ENCODE results near the gene SH3BP4. TPM values are rescaled to one million over a fixed set of nuclear protein-coding genes. Genes with fewer than 3 reads are reported as not detected.

The SH3BP4 gene
- total and polyA plus RNA-seq, 2 of the 13 experiments (the other 11 are each of a cell fraction or from before 2014, with no cell fraction given): 34.6 to 99.1 TPM

- TF ChIP-seq U2AF1 (optimal IDR thresholded peaks at IDR 0.05; ENCODE audit: low read depth, low read length): no peak
- TF ChIP-seq ZBTB34 (CRISPR knock-in tag; IDR thresholded peaks at IDR 0.05): no peak
- 0 out of 2 replicates have a peak, but pooled peaks have one; percentile 14 for TF ChIP-seq NCOA2 (CRISPR knock-in tag; IDR thresholded peaks at IDR 0.05)
- TF ChIP-seq TBP (CRISPR knock-in tag; IDR thresholded peaks at IDR 0.05): no peak
- no peak for TF ChIP-seq ZHX1 (CRISPR knock-in tag; IDR thresholded peaks at IDR 0.05; ENCODE audit: low read depth)
- TF ChIP-seq PRDM15 (CRISPR knock-in tag; IDR thresholded peaks at IDR 0.05): no peak
- TF ChIP-seq NFE2L1 (CRISPR knock-in tag; IDR thresholded peaks at IDR 0.05; ENCODE audit: borderline replicate concordance): no peak
- peak; percentile 64; the same call in 1 of the 2 replicates for TF ChIP-seq HNRNPL (IDR thresholded peaks at IDR 0.05; ENCODE audit: low read depth, low read length)
- peak; percentile 53; the same call in 1 of the 2 replicates for TF ChIP-seq MXD1 (CRISPR knock-in tag; IDR thresholded peaks at IDR 0.05)
- TF ChIP-seq ZNF552 (CRISPR knock-in tag; IDR thresholded peaks at IDR 0.05; ENCODE audit: borderline replicate concordance): no peak
- peak; percentile 55; the same call in 1 of the 2 replicates for TF ChIP-seq ZIK1 (CRISPR knock-in tag; IDR thresholded peaks at IDR 0.05; ENCODE audit: borderline replicate concordance, low read depth)
- TF ChIP-seq RFXANK (CRISPR knock-in tag; IDR thresholded peaks at IDR 0.05): no peak
- no peak for TF ChIP-seq SCMH1 (CRISPR knock-in tag; IDR thresholded peaks at IDR 0.05; ENCODE audit: borderline replicate concordance)
- no peak for TF ChIP-seq ZNF772 (CRISPR knock-in tag; IDR thresholded peaks at IDR 0.05)
- no peak for TF ChIP-seq SRSF4 (IDR thresholded peaks at IDR 0.05; ENCODE audit: low read depth, low read length, poor library complexity, severe bottlenecking)
- 0 out of 2 replicates have a peak, but pooled peaks have one; percentile 18 for TF ChIP-seq ERF (CRISPR knock-in tag; IDR thresholded peaks at IDR 0.05)
- TF ChIP-seq LBX2 (CRISPR knock-in tag; IDR thresholded peaks at IDR 0.05; ENCODE audit: borderline replicate concordance): no peak
- no peak for TF ChIP-seq ZSCAN30 (CRISPR knock-in tag; IDR thresholded peaks at IDR 0.05)
- no peak for TF ChIP-seq NFE2L2 (IDR thresholded peaks at IDR 0.05; ENCODE audit: low read length)
- TF ChIP-seq NFRKB (IDR thresholded peaks at IDR 0.05): no peak
These were observed 676 bp downstream of the SH3BP4 start (continued) for GRCh38 chr2:234952270-234953115.

Data from HepG2 (cell line).